AG09319 (cell line): Measurements from ENCODE around the gene SLC5A11.

Experiments used
- DNase-seq: peaks from one replicate; pipeline ENCODE4 v3.0.0-alpha.2; 2010; ENCODE audit warnings: low read depth; ENCODE audit errors: extremely low read depth
- CTCF ChIP-seq: IDR thresholded peaks from 2 replicates; pipeline ENCODE4 v1.5.1; 2011; ENCODE audit warnings: low read depth, mild to moderate bottlenecking, inconsistent platforms, low read length, moderate library complexity

SLC5A11 gene

GRCh38 chr16:24847358-24847664 lies 1.5 kb downstream of the SLC5A11 start:
- DNase-seq = no peak
- no peak for TF ChIP-seq CTCF

GRCh38 chr16:24848065-24848464 lies 2.3 kb downstream of the SLC5A11 start:
- no peak for TF ChIP-seq CTCF
- DNase-seq = no peak

GRCh38 chr16:24849641-24850040 lies 3.9 kb downstream of the SLC5A11 start:
- no peak for DNase-seq
- TF ChIP-seq CTCF = no peak

- DNase-seq = no peak
- no peak for TF ChIP-seq CTCF
Measured at GRCh38 chr16:24850289-24850938, 4.7 kb downstream of the SLC5A11 start.

- TF ChIP-seq CTCF = no peak
- no peak for DNase-seq
Measured at GRCh38 chr16:24851700-24852099, 5.9 kb downstream of the SLC5A11 start.

GRCh38 chr16:24852281-24852721 lies 6.5 kb downstream of the SLC5A11 start:
- TF ChIP-seq CTCF = no peak

GRCh38 chr16:24853169-24853824 lies 7.5 kb downstream of the SLC5A11 start:
- DNase-seq = no peak
- TF ChIP-seq CTCF = no peak

More at GRCh38 chr16:24852281-24852721, 6.5 kb downstream of the SLC5A11 start:
- no peak for DNase-seq
